Panc1 (cell line): ENCODE measurements around the gene SPSB3. TPM values are rescaled to one million over a fixed set of nuclear protein-coding genes. Genes with fewer than 3 reads are reported as not detected.

ENCODE experiments used
- ATAC-seq: fragments of 200-7000 bp; cut with Tn5 transposase; 2 replicates; pipeline ENCODE4 v1.9.1; 2020; ENCODE audit warnings: mild to moderate bottlenecking, moderate library complexity
- BruUV-seq: library from RNA; stranded (reverse); fragments of 400-500 nt; replicated peaks from 2 replicates; lab custom pipeline; 2021; lab: Mats Ljungman, UMichigan
- CTCF ChIA-PET: fragments of 300-600 bp; sonication (Branson Sonifier 250); formaldehyde crosslinking; loops from one replicate; lab custom pipeline; 2022; ENCODE audit warnings: antibody characterized with exemption; lab: Charles Lee
- POLR2A ChIA-PET: fragments of 300-600 bp; sonication (Branson Sonifier 250); formaldehyde crosslinking; loops from one replicate; lab custom pipeline; 2022; ENCODE audit warnings: antibody characterized with exemption; lab: Charles Lee
- DNase-seq: peaks from one replicate; pipeline ENCODE4 v3.0.0-alpha.2; 2010; ENCODE audit warnings: low read depth, low spot score
- H3K27ac ChIP-seq: 2 replicates; pipeline ENCODE4 v1.5.1; 2011; ENCODE audit warnings: mild to moderate bottlenecking, low read length, inconsistent platforms
- H3K27me3 ChIP-seq: fragments of 200-500 bp; sonication (Bioruptor generic); 2 replicates; pipeline ENCODE4 v1.6.0; 2014; ENCODE audit warnings: low read length, inconsistent platforms; ENCODE audit not compliant: control insufficient read depth, insufficient read depth
- H3K36me3 ChIP-seq: fragments of 200-500 bp; sonication (Bioruptor generic); 2 replicates; pipeline ENCODE4 v1.5.1; 2014; ENCODE audit warnings: inconsistent platforms, mild to moderate bottlenecking, low read length, moderate library complexity; ENCODE audit not compliant: control insufficient read depth, insufficient read depth
- H3K4me1 ChIP-seq: 2 replicates; pipeline ENCODE4 v1.5.1; 2011; ENCODE audit warnings: inconsistent platforms, mild to moderate bottlenecking, low read length, moderate library complexity; ENCODE audit not compliant: control insufficient read depth, insufficient read depth
- H3K4me3 ChIP-seq, 2 experiments: 2 replicates each; pipeline ENCODE4 v1.5.1; 2011 to 2012; ENCODE audit warnings: low read depth in 2 of 2, low read length in 2 of 2, mild to moderate bottlenecking in 2 of 2, inconsistent platforms in 1 of 2, moderate library complexity in 1 of 2
- H3K9me3 ChIP-seq: fragments of 200-500 bp; sonication (Bioruptor generic); 2 replicates; pipeline ENCODE4 v1.5.1; 2014; ENCODE audit warnings: low read depth, mild to moderate bottlenecking, inconsistent platforms, low read length, moderate library complexity; ENCODE audit not compliant: control insufficient read depth, insufficient read depth
- CTCF ChIP-seq: fragments of 450-650 bp; IDR thresholded peaks from 2 replicates; pipeline ENCODE4 v1.5.1; 2017; ENCODE audit warnings: mild to moderate bottlenecking
- POLR2AphosphoS5 ChIP-seq: IDR thresholded peaks from 2 replicates; pipeline ENCODE4 v1.6.1; 2012; ENCODE audit warnings: mild to moderate bottlenecking, low read depth, low read length, moderate library complexity
- REST ChIP-seq, 2 experiments: IDR thresholded peaks; 2 replicates each; pipeline ENCODE4 v1.6.1; 2011 to 2012; ENCODE audit warnings: low read depth in 2 of 2, control low read depth in 1 of 2, low read length in 1 of 2, mild to moderate bottlenecking in 1 of 2, moderate library complexity in 1 of 2; ENCODE audit not compliant: insufficient read depth in 1 of 2
- SIN3A ChIP-seq: IDR thresholded peaks from 2 replicates; pipeline ENCODE4 v1.6.1; 2012; ENCODE audit warnings: low read depth, mild to moderate bottlenecking, low read length, moderate library complexity, borderline replicate concordance; ENCODE audit not compliant: insufficient read depth
- TCF7L2 ChIP-seq: IDR thresholded peaks from 2 replicates; pipeline ENCODE4 v1.6.1; 2011; ENCODE audit warnings: mild to moderate bottlenecking, low read depth, low read length, inconsistent platforms
- in situ Hi-C: cut with HindIII; loops from 2 replicates; pipeline ENCODE4 v1.10.0; 2016; ENCODE audit warnings: low sequenced_read_pairs, low pct_unique_long_range_greater_than_20kb
- intact Hi-C: fragments of 100-400 bp; cut with micrococcal nuclease; formaldehyde crosslinking; loops from one replicate; pipeline ENCODE4 v1.10.0; 2022; ENCODE audit not compliant: unreplicated experiment
- total RNA-seq: library from RNA; stranded (reverse); gene quantifications from one replicate; pipeline ENCODE4 v1.2.1, GENCODE V29; 2021; ENCODE audit not compliant: unreplicated experiment

The SPSB3 gene
- total RNA-seq, 1 experiment from 2014 or later: 23.0 TPM

- in situ Hi-C loops: no loop called here
- POLR2A ChIA-PET: no interaction called here
Measured at GRCh38 chr16:1761751-1762150, 20.6 kb downstream of the SPSB3 start.

GRCh38 chr16:1760911-1761310 lies 21.5 kb downstream of the SPSB3 start:
- no peak for DNase-seq
- Histone ChIP-seq H3K36me3 (no peaks in the 10 kb centered on the region; the same call in 1 of the 2 replicates), H3K27ac (no peak overlapping the region), H3K27me3 (no peaks in the 10 kb centered on the region), H3K9me3 (no peaks in the 10 kb centered on the region), H3K4me1 (no peaks in the 10 kb centered on the region), H3K4me3 (no peak overlapping the region)
- CTCF ChIA-PET: no interaction called here
- BruUV-seq: no TSS peak
- in situ Hi-C loops (no loop called here), intact Hi-C loops (no loop called here)
- POLR2A ChIA-PET: no interaction called here
- TF ChIP-seq REST (IDR thresholded peaks at IDR 0.05; ENCODE audit: insufficient read depth in 1 of 2, low read depth in 2 of 2, low read length in 1 of 2) (no peak), POLR2AphosphoS5 (no peak), CTCF (no peak), SIN3A (no peak), TCF7L2 (no peak)
- no peak for ATAC-seq

More at GRCh38 chr16:1761751-1762150, 20.6 kb downstream of the SPSB3 start:
- DNase-seq (no peak), ATAC-seq (no peak)
- no TSS peak for BruUV-seq
- Histone ChIP-seq H3K4me3 (no peak overlapping the region), H3K27me3 (no peaks in the 10 kb centered on the region), H3K9me3 (no peaks in the 10 kb centered on the region), H3K4me1 (no peaks in the 10 kb centered on the region), H3K27ac (no peak overlapping the region), H3K36me3 (no peaks in the 10 kb centered on the region; the same call in 1 of the 2 replicates)
- TF ChIP-seq TCF7L2 (no peak), SIN3A (no peak), POLR2AphosphoS5 (no peak), REST (IDR thresholded peaks at IDR 0.05; ENCODE audit: insufficient read depth in 1 of 2, low read depth in 2 of 2, low read length in 1 of 2) (no peak), CTCF (no peak)
- intact Hi-C loops: no loop called here
- CTCF ChIA-PET: no interaction called here
